HAP-1 (cell line): Measurements from ENCODE around the gene PKD1.
"Not testable (repeated sequence)": the region's sequence is repeated elsewhere in the genome, so short reads cannot be mapped to it uniquely, and the experiment has no call there.

Experiments used
- DNase-seq, 2 experiments: peaks; one replicate each; pipeline ENCODE4 v3.0.0-alpha.2; 2016 to 2020; ENCODE audit warnings: low spot score in 2 of 2
- H3K27me3 ChIP-seq: fragments of 250-450 bp; sonication (Bioruptor Pico); 2 replicates; pipeline ENCODE4 v1.5.1; 2020; ENCODE audit warnings: low read depth, mild to moderate bottlenecking, moderate library complexity
- H3K36me3 ChIP-seq: fragments of 250-450 bp; sonication (Bioruptor Pico); replicated peaks from 2 replicates; pipeline ENCODE4 v1.5.1; 2020; ENCODE audit warnings: mild to moderate bottlenecking
- H3K4me1 ChIP-seq: fragments of 250-450 bp; sonication (Bioruptor Pico); 2 replicates; pipeline ENCODE4 v1.5.1; 2020; ENCODE audit warnings: mild to moderate bottlenecking
- H3K4me3 ChIP-seq: fragments of 250-450 bp; sonication (Bioruptor Pico); 2 replicates; pipeline ENCODE4 v1.5.1; 2020; ENCODE audit warnings: mild to moderate bottlenecking, moderate library complexity
- H3K9me3 ChIP-seq: fragments of 250-450 bp; sonication (Bioruptor Pico); 2 replicates; pipeline ENCODE4 v1.5.1; 2020; ENCODE audit warnings: mild to moderate bottlenecking, moderate library complexity
- in situ Hi-C: fragments of 300-500 bp; cut with MboI; formaldehyde crosslinking; loops from 3 replicates; pipeline ENCODE4 v1.14.3; 2020; ENCODE audit warnings: low sequenced_read_pairs, inconsistent platforms, mixed read lengths

Gene PKD1

DNA sequence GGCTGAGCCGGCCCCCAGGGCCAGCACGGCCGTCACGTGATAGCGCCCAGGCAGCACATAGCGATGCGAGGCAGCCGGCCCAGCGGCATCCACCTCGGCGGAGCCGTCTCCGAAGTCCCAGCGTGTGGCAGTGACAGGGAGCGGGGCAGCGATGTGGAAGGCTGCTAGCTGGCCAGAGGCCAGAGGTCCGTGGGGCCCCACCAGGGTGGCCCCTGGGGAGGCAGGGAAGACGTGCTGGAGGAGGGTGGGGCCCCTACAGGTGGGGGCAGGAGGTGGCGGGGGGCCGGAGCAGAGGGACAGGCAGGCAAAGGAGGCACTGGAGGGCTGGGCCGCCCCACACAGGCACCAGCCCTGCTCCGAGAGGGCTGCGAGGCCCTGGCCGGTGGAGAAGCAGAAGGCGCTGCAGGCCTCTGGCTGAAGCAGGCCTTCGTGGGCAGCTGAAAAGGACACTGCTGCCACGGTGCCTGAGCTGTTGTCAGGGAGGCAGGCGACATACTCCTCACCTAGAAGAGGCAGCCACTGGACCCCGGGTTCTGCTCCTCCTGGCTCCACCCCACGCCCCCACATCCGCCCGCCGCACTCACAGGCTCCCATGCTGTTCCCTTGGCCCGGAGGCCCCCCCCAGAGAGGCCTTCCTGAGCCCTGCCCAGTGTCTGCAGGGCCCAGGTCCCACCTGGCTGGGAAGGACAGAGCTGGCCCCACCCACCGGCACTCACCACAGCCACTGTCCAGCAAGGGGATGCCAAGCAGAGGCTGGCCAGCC lies 17.6 kb downstream of the PKD1 start:
- H3K9me3 ChIP-seq, DNase-seq, in situ Hi-C loops, H3K36me3 ChIP-seq, H3K27me3 ChIP-seq, H3K4me3 ChIP-seq, H3K4me1 ChIP-seq: not testable (repeated sequence)

DNA sequence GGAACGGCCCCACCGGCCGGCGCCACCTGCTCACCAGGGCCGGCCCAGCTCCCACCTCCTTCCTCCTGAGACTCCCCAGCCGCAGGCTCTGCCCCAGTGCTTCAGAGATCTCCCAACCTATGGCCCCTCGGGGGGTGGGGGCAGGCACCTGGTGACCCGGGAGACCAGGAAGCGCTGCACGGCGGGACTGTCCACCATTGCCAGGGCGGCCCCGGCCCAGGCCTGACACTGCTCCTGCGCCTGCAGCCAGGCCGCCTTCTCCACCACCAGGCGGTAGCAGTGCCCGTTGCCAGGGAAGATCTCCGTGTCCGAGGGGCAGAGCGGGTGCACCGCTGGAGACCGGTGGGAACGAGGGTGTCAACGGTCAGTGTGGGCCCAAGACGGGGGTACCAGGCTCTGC lies 18.4 kb downstream of the PKD1 start:
- DNase-seq, in situ Hi-C loops, H3K4me1 ChIP-seq, H3K27me3 ChIP-seq, H3K36me3 ChIP-seq, H3K4me3 ChIP-seq, H3K9me3 ChIP-seq: not testable (repeated sequence)

DNA sequence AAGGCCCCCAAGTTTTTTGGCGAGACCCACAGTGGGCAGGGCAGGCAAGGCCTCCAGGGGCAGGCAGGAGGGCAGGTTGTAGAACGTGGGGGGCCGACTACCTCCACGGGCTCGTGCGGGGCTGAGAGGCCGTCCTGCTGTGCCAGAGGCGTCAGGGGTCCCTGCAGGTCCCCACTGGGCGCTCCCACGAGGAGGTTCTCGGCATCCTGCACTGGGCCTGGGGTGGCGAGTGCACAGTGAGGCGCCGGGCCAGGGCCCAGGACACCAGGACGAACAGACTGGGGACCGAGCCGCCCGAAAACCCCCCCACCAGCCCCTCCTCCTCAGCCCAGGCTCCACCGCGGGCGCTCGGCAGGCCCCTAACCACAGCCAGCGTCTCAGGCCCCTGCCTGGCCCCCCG lies 19.3 kb downstream of the PKD1 start:
- H3K36me3 ChIP-seq, DNase-seq, H3K4me1 ChIP-seq, H3K27me3 ChIP-seq, in situ Hi-C loops, H3K4me3 ChIP-seq, H3K9me3 ChIP-seq: not testable (repeated sequence)

GRCh38 chr16:2115591-2115973 lies 20.1 kb downstream of the PKD1 start:
- no peaks in the 10 kb centered on the region for H3K9me3 ChIP-seq
- no peaks in the 10 kb centered on the region for H3K27me3 ChIP-seq
- no peaks in the 10 kb centered on the region; the same call in 1 of the 2 replicates for H3K36me3 ChIP-seq
- DNase-seq: no peak
- no peaks in the 10 kb centered on the region for H3K4me1 ChIP-seq
- in situ Hi-C loops: no loop called here
- no peak overlapping the region for H3K4me3 ChIP-seq

- H3K4me3 ChIP-seq, H3K4me1 ChIP-seq, in situ Hi-C loops, H3K36me3 ChIP-seq, H3K27me3 ChIP-seq, H3K9me3 ChIP-seq, DNase-seq: not testable (repeated sequence)
These were observed 20.7 kb downstream of the PKD1 start for GRCh38 chr16:2114885-2115590.

DNA sequence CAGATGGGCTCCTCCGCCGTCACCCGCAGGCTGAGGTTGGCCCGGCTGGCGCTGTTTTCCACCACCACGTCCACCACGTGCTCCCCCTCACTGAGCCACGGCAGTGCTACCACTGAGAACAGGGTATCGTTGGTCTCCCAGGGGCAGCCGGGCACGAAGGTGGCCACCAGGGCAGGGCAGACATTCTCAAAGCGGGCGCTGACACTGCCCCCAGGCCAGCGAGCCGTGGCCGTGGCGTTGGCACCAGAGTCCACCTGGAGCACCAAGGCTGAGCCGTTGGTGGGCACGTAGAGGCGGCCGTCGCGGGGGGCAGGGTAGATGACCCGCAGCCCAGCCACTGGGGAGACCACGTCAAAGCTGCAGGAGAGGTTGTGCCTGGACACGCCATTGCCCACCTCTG lies 21.5 kb downstream of the PKD1 start:
- in situ Hi-C loops, H3K27me3 ChIP-seq, H3K36me3 ChIP-seq, H3K4me3 ChIP-seq, DNase-seq, H3K4me1 ChIP-seq, H3K9me3 ChIP-seq: not testable (repeated sequence)

DNA sequence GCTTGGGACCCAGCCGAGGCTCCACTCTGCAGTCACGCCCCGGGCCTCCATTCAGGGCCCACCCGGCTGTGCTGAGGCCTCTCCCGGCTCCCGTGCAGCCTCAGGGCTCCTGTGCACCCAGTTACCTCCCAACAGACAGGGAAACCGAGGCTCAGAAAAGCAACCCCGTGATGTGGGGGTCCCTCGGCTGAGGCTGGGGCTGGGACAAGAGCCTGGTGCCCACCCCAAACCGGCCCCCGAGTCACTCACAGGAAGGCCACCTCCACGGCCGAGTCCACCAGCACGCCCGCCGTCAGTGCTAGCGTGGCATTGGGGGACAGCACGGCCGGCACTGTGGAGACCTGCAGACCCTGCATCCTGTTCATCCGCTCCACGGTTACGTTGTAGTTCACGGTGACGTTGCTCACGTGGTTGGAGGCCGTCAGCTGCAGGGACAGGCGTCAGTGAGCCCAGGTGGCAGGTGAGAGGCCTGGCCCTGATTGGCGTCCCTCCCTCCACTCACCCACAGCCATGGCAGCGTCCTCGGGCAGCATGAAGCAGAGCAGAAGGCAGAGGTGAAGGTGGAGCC lies 23.1 kb downstream of the PKD1 start:
- H3K4me1 ChIP-seq, H3K9me3 ChIP-seq, in situ Hi-C loops, H3K4me3 ChIP-seq, H3K27me3 ChIP-seq, H3K36me3 ChIP-seq, DNase-seq: not testable (repeated sequence)

DNA sequence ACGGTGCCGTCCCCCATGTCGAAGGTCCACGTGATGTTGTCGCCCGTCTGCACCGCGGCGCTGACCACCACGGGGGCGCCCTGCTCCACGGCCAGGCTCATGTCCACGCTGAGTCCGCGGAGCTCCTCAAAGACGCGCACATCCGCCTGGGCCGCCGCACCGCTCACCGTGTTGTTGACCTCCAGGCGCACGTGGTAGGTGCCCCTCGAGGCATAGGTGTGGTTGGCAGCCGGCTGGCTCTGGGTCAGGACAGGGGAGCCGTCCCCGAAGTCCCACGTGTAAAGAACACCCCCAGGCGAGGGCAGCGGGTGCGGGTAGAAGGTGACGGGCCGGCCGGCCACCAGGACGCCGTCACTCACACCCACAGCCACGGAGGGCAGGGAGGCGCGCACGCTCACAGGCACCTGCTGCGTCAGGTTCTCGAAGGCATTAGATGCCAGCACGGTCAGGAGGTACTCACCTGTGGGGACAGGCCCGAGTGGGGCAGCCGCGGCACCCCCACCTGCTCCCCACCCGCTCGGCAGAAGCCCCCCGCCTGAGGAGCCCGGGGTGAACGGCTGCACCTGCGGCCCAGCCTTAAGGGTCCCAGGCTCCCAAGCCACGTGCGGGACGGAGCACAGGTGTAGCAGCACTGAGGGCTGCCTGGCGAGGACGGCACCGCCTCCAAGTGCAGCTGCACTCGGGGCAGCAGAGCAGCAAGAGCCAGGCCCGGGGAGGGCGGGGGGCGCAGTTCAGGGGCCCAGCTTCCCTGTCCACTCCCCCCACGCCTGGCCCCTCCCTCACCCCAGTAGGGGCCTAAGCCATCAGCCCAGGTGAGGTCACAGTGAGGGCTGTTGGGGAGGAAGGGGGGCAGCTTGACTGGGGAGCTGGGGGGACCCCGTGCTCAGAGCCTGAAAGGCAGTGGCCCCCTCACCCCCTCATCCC lies 24.0 kb downstream of the PKD1 start:
- DNase-seq, H3K4me1 ChIP-seq, H3K36me3 ChIP-seq, in situ Hi-C loops, H3K9me3 ChIP-seq, H3K4me3 ChIP-seq, H3K27me3 ChIP-seq: not testable (repeated sequence)

GRCh38 chr16:2111009-2111353 lies 24.7 kb downstream of the PKD1 start:
- H3K4me1 ChIP-seq, H3K27me3 ChIP-seq, H3K9me3 ChIP-seq, H3K36me3 ChIP-seq, DNase-seq, H3K4me3 ChIP-seq, in situ Hi-C loops: not testable (repeated sequence)

- in situ Hi-C loops, H3K27me3 ChIP-seq, DNase-seq, H3K4me1 ChIP-seq, H3K36me3 ChIP-seq, H3K4me3 ChIP-seq, H3K9me3 ChIP-seq: not testable (repeated sequence)
These were observed 25.2 kb downstream of the PKD1 start for GRCh38 chr16:2110332-2111008.

DNA sequence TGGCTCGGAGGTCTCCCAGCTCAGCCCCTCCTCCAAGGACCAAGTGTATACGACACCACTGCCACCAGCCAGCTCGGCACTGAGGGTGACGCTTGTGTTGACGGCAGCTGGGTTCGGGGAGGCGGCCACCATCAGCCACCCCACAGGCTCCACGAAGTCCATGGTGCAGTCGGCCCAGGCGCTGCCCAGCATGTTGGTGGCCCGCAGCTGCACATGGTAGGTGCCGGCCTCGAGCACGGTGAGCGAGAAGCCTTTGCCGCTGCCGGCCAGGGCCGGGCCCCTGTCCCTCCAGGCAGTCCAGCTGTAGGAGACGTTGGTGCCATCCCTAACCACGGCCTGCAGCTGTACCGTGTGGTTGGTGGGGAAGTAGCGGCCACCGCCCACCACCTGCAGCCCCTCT lies 25.8 kb downstream of the PKD1 start:
- in situ Hi-C loops, H3K4me1 ChIP-seq, DNase-seq, H3K36me3 ChIP-seq, H3K4me3 ChIP-seq, H3K9me3 ChIP-seq, H3K27me3 ChIP-seq: not testable (repeated sequence)

- in situ Hi-C loops: not testable (repeated sequence)
These were observed 26.5 kb downstream of the PKD1 start for GRCh38 chr16:2109271-2109580.

GRCh38 chr16:2108446-2109270 lies 27.0 kb downstream of the PKD1 start:
- DNase-seq, H3K4me3 ChIP-seq, H3K4me1 ChIP-seq, H3K9me3 ChIP-seq, in situ Hi-C loops, H3K36me3 ChIP-seq, H3K27me3 ChIP-seq: not testable (repeated sequence)

More at GRCh38 chr16:2109271-2109580, 26.5 kb downstream of the PKD1 start:
- H3K4me1 ChIP-seq, H3K36me3 ChIP-seq, DNase-seq, H3K4me3 ChIP-seq, H3K27me3 ChIP-seq, H3K9me3 ChIP-seq: not testable (repeated sequence)
